Lower leg skin (tissue), 4 donors: Measurements from ENCODE around the gene SENP2. TPM values are rescaled to one million over a fixed set of nuclear protein-coding genes. Genes with fewer than 3 reads are reported as not detected.

Experiments
- DNase-seq, 2 donors: peaks; one replicate each; pipeline ENCODE4 v3.0.0-alpha.2; 2019; ENCODE audit warnings: low spot score in 2 of 2
- H3K4me3 ChIP-seq: fragments of 200-600 bp; sonication (generic); 2 replicates; pipeline ENCODE4 v1.5.1; 2017; ENCODE audit warnings: mild to moderate bottlenecking, low read depth; ENCODE audit not compliant: poor library complexity, severe bottlenecking
- CTCF ChIP-seq, 3 donors: fragments of 450-650 bp; IDR thresholded peaks; one replicate each; pipeline ENCODE4 v1.5.1; 2016; ENCODE audit warnings: antibody characterized with exemption in 3 of 3, mild to moderate bottlenecking in 3 of 3, moderate library complexity in 2 of 3
- POLR2A ChIP-seq, 2 donors: fragments of 450-650 bp; IDR thresholded peaks; one replicate each; pipeline ENCODE4 v1.6.1; 2016 to 2017; ENCODE audit warnings: antibody characterized with exemption in 2 of 2, mild to moderate bottlenecking in 1 of 2, moderate library complexity in 1 of 2
- WGBS, 2 donors: methylation state at CpG; one replicate each; pipeline ENCODE4 v1.1.5; 2018; 5-methylcytosine and 5-hydroxymethylcytosine counted together
- intact Hi-C: fragments of 100-400 bp; cut with DNase I; formaldehyde crosslinking; loops from one replicate; pipeline ENCODE4 v1.15.0; 2023; ENCODE audit warnings: low total_unique reads
- total RNA-seq, 4 donors: library from RNA; depleted of rRNA; stranded (reverse); fragments of >200 nt; gene quantifications; one replicate each; pipeline ENCODE4 v1.1.0, GENCODE V29; 2016

The SENP2 gene
- total RNA-seq, 4 donors from 2014 or later, result 19.9 to 45.9 (median 30.9) TPM

GRCh38 chr3:185629554-185630181 is 43.6 kb downstream of the SENP2 start:
- intact Hi-C loops, result no loop called here
- no peak overlapping the region for H3K4me3 ChIP-seq
- no peak for DNase-seq
- TF ChIP-seq POLR2A (IDR thresholded peaks at IDR 0.05) (no peak), CTCF (IDR thresholded peaks at IDR 0.05) (no peak)
- 79 to 80% methylated on average over 4 of the region's 4 CpGs for WGBS, 2 donors

- no peak overlapping the region for H3K4me3 ChIP-seq
- no peak for DNase-seq
- 34 to 39% methylated on average over 6 of the region's 6 CpGs for WGBS, 2 donors
- TF ChIP-seq CTCF (IDR thresholded peaks at IDR 0.05) (no peak), POLR2A (IDR thresholded peaks at IDR 0.05) (no peak)
- intact Hi-C loops, result no loop called here
Measured at GRCh38 chr3:185630182-185630622, 44.1 kb downstream of the SENP2 start.

- WGBS, 2 donors, result 60 to 77% methylated on average over 4 of the region's 4 CpGs
- H3K4me3 ChIP-seq, result no peak overlapping the region
- intact Hi-C loops, result no loop called here
- no peak for DNase-seq
- TF ChIP-seq CTCF (IDR thresholded peaks at IDR 0.05) (no peak), POLR2A (IDR thresholded peaks at IDR 0.05) (no peak)
Measured at GRCh38 chr3:185631108-185631507, 45.0 kb downstream of the SENP2 start.

GRCh38 chr3:185631508-185632206 is 45.6 kb downstream of the SENP2 start:
- H3K4me3 ChIP-seq, result no peak overlapping the region
- TF ChIP-seq POLR2A (IDR thresholded peaks at IDR 0.05) (no peak), CTCF (IDR thresholded peaks at IDR 0.05) (no peak)
- intact Hi-C loops, result no loop called here
- DNase-seq, result no peak
- WGBS, 2 donors, result 86 to 88% methylated on average over 6 of the region's 7 CpGs

GRCh38 chr3:185632996-185633395 is 46.9 kb downstream of the SENP2 start:
- WGBS, 2 donors, result 91 to 94% methylated on average over 4 of the region's 4 CpGs
- TF ChIP-seq CTCF (IDR thresholded peaks at IDR 0.05) (no peak), POLR2A (IDR thresholded peaks at IDR 0.05) (no peak)
- intact Hi-C loops, result no loop called here

More at GRCh38 chr3:185632996-185633395, 46.9 kb downstream of the SENP2 start:
- no peak overlapping the region for H3K4me3 ChIP-seq
- no peak for DNase-seq
